Liver (tissue), 9 donors: ENCODE results near the gene TPST2. TPM values are rescaled to one million over a fixed set of nuclear protein-coding genes. Genes with fewer than 3 reads are reported as not detected.

Experiments
- DNase-seq: peaks from one replicate; pipeline ENCODE4 v3.0.0-alpha.2; 2017; ENCODE audit warnings: low spot score
- H3K27ac ChIP-seq, 2 donors: one replicate each; pipeline ENCODE4 v1.7.0; 2013; ENCODE audit warnings: inconsistent platforms in 2 of 2, low read length in 2 of 2, control low read depth in 1 of 2, low read depth in 1 of 2, mild to moderate bottlenecking in 1 of 2
- H3K27me3 ChIP-seq, 4 donors: one replicate each; pipeline versions ENCODE4 v1.6.1 to v1.7.0; 2013; ENCODE audit warnings: low read length in 3 of 4, inconsistent platforms in 1 of 4, mild to moderate bottlenecking in 1 of 4, moderate library complexity in 1 of 4; ENCODE audit not compliant: control insufficient read depth in 4 of 4, insufficient read depth in 4 of 4
- H3K36me3 ChIP-seq, 4 donors: one replicate each; pipeline versions ENCODE4 v1.6.1 to v1.7.0; 2013; ENCODE audit warnings: low read length in 3 of 4, mild to moderate bottlenecking in 3 of 4, low read depth in 1 of 4, moderate library complexity in 1 of 4; ENCODE audit not compliant: control insufficient read depth in 4 of 4, insufficient read depth in 3 of 4
- H3K4me1 ChIP-seq, 4 donors: one replicate each; pipeline versions ENCODE4 v1.6.1 to v1.7.0; 2013; ENCODE audit warnings: low read length in 3 of 4, mild to moderate bottlenecking in 3 of 4, moderate library complexity in 1 of 4; ENCODE audit not compliant: control insufficient read depth in 4 of 4, insufficient read depth in 4 of 4
- H3K4me3 ChIP-seq, 3 donors: one replicate each; pipeline versions ENCODE4 v1.6.1 to v1.7.0; 2013; ENCODE audit warnings: low read length in 3 of 3, control low read depth in 1 of 3, low read depth in 1 of 3, mild to moderate bottlenecking in 1 of 3
- H3K9ac ChIP-seq, 2 donors: one replicate each; pipeline ENCODE4 v1.7.0; 2013; ENCODE audit warnings: low read length in 2 of 2, mild to moderate bottlenecking in 2 of 2, moderate library complexity in 2 of 2, control low read depth in 1 of 2, low read depth in 1 of 2
- H3K9me3 ChIP-seq, 4 donors: one replicate each; pipeline versions ENCODE4 v1.6.1 to v1.7.0; 2013; ENCODE audit warnings: low read length in 3 of 4; ENCODE audit not compliant: control insufficient read depth in 4 of 4
- EGR1 ChIP-seq, 2 donors: IDR thresholded peaks; 2 replicates each; pipeline ENCODE4 v1.6.1; 2016 to 2018; ENCODE audit warnings: antibody characterized with exemption in 2 of 2, low read depth in 2 of 2
- GABPA ChIP-seq, 2 donors: IDR thresholded peaks in 1 of 2; conservative IDR thresholded peaks in 1 of 2; 2 replicates each; pipeline ENCODE4 v1.6.1; 2016; ENCODE audit warnings: antibody characterized with exemption in 2 of 2, mild to moderate bottlenecking in 1 of 2, moderate library complexity in 1 of 2
- HNF4A ChIP-seq, 2 donors: conservative IDR thresholded peaks; 2 replicates each; pipeline ENCODE4 v1.6.1; 2016; ENCODE audit warnings: antibody characterized with exemption in 2 of 2, mild to moderate bottlenecking in 2 of 2
- HNF4G ChIP-seq: IDR thresholded peaks from 2 replicates; pipeline ENCODE4 v1.6.1; 2016; ENCODE audit warnings: antibody characterized with exemption
- RXRA ChIP-seq, 2 donors: IDR thresholded peaks; 2 replicates each; pipeline ENCODE4 v1.6.1; 2017 to 2018; ENCODE audit warnings: antibody characterized with exemption in 2 of 2, mild to moderate bottlenecking in 1 of 2
- SP1 ChIP-seq: IDR thresholded peaks from 2 replicates; pipeline ENCODE4 v1.6.1; 2018; ENCODE audit warnings: antibody characterized with exemption, mild to moderate bottlenecking
- WGBS: extraction: QIAGEN DNeasy Blood & Tissue Kit; methylation state at CpG from one replicate; pipeline ENCODE4 v1.1.7; 2013; 5-methylcytosine and 5-hydroxymethylcytosine counted together
- polyA plus RNA-seq, 2 donors: library from polyadenylated mRNA; stranded (reverse) in 1 of 2; unstranded in 1 of 2; fragments of 200-250 nt in 1 of 2; fragments of >200 nt in 1 of 2; fragmentation: Nextera tagmentation in 1 of 2; extraction: Ambion mirVana in 1 of 2; gene quantifications; one replicate each; pipeline versions ENCODE4 v1.2.1 to v1.2.3, GENCODE V29; 2013 to 2015
- total RNA-seq, 2 donors: library from RNA; depleted of rRNA; stranded (reverse); fragments of >200 nt; gene quantifications; one replicate each; pipeline ENCODE4 v1.2.3, GENCODE V29; 2014
- TF ChIP-seq, protein P1 (sequence below): IDR thresholded peaks from 2 replicates; pipeline ENCODE4 v1.6.1; 2016; ENCODE audit warnings: antibody characterized with exemption
- TF ChIP-seq, protein P2 (sequence below): IDR thresholded peaks from 2 replicates; pipeline ENCODE4 v1.6.1; 2016; ENCODE audit warnings: antibody characterized with exemption
- TF ChIP-seq, protein P3 (sequence below): IDR thresholded peaks from 2 replicates; pipeline ENCODE4 v1.6.1; 2016; ENCODE audit warnings: antibody characterized with exemption
- TF ChIP-seq, protein P4 (sequence below): fragments of 150-350 bp; IDR thresholded peaks from 2 replicates; pipeline ENCODE4 v1.5.1; 2017; ENCODE audit warnings: improper control_type of control experiment, low read depth, low read length; ENCODE audit not compliant: missing input control
- TF ChIP-seq, protein P5 (sequence below): IDR thresholded peaks from 2 replicates; pipeline ENCODE4 v1.6.1; 2016; ENCODE audit warnings: antibody characterized with exemption, mild to moderate bottlenecking
- donor health status: healthy.
- donor health status: healthy.
- donor health status: healthy.
- donor health status: healthy.
- donor health status: healthy.

The TPST2 gene
- total and polyA plus RNA-seq, 4 donors = 33.3 to 109 (median 69.7) TPM

DNA sequence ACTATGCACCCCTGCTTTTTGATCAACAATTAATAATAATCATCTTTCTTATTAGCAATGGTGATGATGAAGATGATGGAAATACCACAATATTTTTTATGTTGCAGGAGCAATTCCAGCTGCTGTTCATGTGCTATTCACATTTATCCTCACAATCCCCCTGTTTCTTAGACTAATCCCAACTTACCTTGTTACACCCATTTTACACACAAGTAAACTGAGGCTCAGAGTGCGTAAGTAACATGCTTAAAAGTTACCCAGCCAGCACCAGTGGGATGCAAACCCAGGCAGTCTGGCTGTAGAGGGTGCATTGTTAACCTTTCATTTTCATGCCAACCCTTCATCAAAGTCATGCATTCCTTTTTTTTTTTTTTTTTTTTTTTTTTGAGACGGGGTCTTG lies 30.3 kb upstream of the TPST2 start:
- Histone ChIP-seq H3K36me3 (no peaks in the 10 kb centered on the region), H3K9me3 (no peaks in the 10 kb centered on the region), H3K4me3 (no peak overlapping the region), H3K9ac (no peak overlapping the region), H3K4me1 (no peaks in the 10 kb centered on the region), H3K27ac (no peak overlapping the region), H3K27me3 (no peaks in the 10 kb centered on the region)
- TF ChIP-seq RXRA (IDR thresholded peaks at IDR 0.05) (no peak), SP1 (no peak), EGR1 (IDR thresholded peaks at IDR 0.05; ENCODE audit: low read depth in 2 of 2) (no peak), HNF4G (no peak)
- TF ChIP-seq, protein P1, sequence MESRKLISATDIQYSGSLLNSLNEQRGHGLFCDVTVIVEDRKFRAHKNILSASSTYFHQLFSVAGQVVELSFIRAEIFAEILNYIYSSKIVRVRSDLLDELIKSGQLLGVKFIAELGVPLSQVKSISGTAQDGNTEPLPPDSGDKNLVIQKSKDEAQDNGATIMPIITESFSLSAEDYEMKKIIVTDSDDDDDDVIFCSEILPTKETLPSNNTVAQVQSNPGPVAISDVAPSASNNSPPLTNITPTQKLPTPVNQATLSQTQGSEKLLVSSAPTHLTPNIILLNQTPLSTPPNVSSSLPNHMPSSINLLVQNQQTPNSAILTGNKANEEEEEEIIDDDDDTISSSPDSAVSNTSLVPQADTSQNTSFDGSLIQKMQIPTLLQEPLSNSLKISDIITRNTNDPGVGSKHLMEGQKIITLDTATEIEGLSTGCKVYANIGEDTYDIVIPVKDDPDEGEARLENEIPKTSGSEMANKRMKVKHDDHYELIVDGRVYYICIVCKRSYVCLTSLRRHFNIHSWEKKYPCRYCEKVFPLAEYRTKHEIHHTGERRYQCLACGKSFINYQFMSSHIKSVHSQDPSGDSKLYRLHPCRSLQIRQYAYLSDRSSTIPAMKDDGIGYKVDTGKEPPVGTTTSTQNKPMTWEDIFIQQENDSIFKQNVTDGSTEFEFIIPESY = no peak
- TF ChIP-seq, protein P2, sequence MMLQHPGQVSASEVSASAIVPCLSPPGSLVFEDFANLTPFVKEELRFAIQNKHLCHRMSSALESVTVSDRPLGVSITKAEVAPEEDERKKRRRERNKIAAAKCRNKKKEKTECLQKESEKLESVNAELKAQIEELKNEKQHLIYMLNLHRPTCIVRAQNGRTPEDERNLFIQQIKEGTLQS = no peak
- 98% methylated on average over 2 of the region's 2 CpGs for WGBS
- DNase-seq = no peak

DNA sequence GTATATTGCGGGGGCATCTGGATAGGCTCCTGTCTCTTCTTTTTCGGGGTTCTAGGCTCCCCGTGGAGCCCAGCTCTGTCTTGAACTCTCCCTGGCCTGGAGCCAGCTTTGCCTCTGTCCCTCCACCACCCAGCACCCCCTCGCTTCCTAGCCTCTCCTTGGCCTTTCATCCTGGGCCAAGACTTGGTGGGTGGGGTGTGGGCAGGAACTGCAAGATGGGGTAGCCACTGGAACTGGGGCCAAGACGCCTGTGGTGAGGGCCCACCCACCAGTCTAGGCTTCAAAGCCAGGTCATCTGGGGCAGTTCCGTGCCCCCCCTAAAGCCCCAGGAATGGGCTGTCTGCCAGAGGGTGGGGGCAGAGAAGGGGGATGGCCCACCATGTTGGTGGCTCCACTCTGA lies 29.6 kb upstream of the TPST2 start:
- H3K4me3 ChIP-seq = no peak overlapping the region
- WGBS = 76% methylated on average over 6 of the region's 6 CpGs
- H3K27me3 ChIP-seq = no peaks in the 10 kb centered on the region
- TF ChIP-seq, protein P2 = no peak
- TF ChIP-seq, protein P3, sequence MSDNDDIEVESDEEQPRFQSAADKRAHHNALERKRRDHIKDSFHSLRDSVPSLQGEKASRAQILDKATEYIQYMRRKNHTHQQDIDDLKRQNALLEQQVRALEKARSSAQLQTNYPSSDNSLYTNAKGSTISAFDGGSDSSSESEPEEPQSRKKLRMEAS = no peak
- TF ChIP-seq EGR1 (IDR thresholded peaks at IDR 0.05; ENCODE audit: low read depth in 2 of 2) (no peak), HNF4G (no peak), RXRA (IDR thresholded peaks at IDR 0.05) (no peak), HNF4A (conservative IDR thresholded peaks at IDR 0.05) (no peak), GABPA (IDR thresholded peaks at IDR 0.05 in 1 of 2, conservative IDR thresholded peaks at IDR 0.05 in 1 of 2) (no peak), SP1 (no peak)
- TF ChIP-seq, protein P4, sequence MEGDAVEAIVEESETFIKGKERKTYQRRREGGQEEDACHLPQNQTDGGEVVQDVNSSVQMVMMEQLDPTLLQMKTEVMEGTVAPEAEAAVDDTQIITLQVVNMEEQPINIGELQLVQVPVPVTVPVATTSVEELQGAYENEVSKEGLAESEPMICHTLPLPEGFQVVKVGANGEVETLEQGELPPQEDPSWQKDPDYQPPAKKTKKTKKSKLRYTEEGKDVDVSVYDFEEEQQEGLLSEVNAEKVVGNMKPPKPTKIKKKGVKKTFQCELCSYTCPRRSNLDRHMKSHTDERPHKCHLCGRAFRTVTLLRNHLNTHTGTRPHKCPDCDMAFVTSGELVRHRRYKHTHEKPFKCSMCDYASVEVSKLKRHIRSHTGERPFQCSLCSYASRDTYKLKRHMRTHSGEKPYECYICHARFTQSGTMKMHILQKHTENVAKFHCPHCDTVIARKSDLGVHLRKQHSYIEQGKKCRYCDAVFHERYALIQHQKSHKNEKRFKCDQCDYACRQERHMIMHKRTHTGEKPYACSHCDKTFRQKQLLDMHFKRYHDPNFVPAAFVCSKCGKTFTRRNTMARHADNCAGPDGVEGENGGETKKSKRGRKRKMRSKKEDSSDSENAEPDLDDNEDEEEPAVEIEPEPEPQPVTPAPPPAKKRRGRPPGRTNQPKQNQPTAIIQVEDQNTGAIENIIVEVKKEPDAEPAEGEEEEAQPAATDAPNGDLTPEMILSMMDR = no peak
- TF ChIP-seq, protein P5, sequence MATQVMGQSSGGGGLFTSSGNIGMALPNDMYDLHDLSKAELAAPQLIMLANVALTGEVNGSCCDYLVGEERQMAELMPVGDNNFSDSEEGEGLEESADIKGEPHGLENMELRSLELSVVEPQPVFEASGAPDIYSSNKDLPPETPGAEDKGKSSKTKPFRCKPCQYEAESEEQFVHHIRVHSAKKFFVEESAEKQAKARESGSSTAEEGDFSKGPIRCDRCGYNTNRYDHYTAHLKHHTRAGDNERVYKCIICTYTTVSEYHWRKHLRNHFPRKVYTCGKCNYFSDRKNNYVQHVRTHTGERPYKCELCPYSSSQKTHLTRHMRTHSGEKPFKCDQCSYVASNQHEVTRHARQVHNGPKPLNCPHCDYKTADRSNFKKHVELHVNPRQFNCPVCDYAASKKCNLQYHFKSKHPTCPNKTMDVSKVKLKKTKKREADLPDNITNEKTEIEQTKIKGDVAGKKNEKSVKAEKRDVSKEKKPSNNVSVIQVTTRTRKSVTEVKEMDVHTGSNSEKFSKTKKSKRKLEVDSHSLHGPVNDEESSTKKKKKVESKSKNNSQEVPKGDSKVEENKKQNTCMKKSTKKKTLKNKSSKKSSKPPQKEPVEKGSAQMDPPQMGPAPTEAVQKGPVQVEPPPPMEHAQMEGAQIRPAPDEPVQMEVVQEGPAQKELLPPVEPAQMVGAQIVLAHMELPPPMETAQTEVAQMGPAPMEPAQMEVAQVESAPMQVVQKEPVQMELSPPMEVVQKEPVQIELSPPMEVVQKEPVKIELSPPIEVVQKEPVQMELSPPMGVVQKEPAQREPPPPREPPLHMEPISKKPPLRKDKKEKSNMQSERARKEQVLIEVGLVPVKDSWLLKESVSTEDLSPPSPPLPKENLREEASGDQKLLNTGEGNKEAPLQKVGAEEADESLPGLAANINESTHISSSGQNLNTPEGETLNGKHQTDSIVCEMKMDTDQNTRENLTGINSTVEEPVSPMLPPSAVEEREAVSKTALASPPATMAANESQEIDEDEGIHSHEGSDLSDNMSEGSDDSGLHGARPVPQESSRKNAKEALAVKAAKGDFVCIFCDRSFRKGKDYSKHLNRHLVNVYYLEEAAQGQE = no peak
- no peaks in the 10 kb centered on the region for H3K9me3 ChIP-seq
- no peaks in the 10 kb centered on the region for H3K36me3 ChIP-seq
- no peaks in the 10 kb centered on the region for H3K4me1 ChIP-seq
- DNase-seq = no peak
- no peak overlapping the region for H3K9ac ChIP-seq
- H3K27ac ChIP-seq = no peak overlapping the region
